ENCODE measurements around the gene KCNK17. TPM values are rescaled to one million over a fixed set of nuclear protein-coding genes. Genes with fewer than 3 reads are reported as not detected.

Gene KCNK17
- total and polyA plus RNA-seq, 8 donors: 0.84 to 44.0 (median 1.1) TPM

DNA sequence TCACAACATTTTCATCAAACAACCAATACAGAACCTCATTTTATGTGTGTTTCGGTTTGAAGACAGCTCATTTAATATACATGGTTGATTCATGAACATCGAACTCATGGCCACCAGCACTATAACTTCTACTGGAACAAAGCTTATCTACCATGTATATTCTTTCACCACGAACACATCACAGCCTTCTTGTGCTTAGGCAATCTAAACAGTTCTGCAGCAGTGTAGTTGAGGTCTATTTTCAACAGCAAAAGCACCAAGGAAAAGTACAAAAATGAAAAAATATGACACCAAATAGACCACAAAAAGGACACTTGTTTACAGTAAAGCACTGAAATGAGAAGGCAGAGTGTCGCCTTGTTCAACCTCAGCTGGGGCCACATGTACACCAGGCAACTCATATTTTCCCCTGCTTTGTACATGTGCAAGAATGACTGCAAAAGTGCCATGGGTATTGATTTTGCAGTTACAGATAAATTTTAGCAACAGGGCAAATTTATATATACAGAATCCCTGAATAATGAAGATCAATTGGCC is 59.2 kb downstream of the KCNK17 start:
- Histone ChIP-seq H3K27me3 (no peaks in the 10 kb centered on the region), H3K4me1 (no peaks in the 10 kb centered on the region), H3K4me3 (no peak overlapping the region), H3K9me3 (no peaks in the 10 kb centered on the region), H3K27ac (no peak overlapping the region), H3K36me3 (no peaks in the 10 kb centered on the region)
- DNase-seq (no peak), FAIRE-seq (no peak), ATAC-seq (no peak)
- 87 to 89% methylated on average over 4 of the region's 4 CpGs for WGBS, 2 donors
- intact Hi-C loops (cut with DNase I): no loop called here
- TF ChIP-seq, protein P1, sequence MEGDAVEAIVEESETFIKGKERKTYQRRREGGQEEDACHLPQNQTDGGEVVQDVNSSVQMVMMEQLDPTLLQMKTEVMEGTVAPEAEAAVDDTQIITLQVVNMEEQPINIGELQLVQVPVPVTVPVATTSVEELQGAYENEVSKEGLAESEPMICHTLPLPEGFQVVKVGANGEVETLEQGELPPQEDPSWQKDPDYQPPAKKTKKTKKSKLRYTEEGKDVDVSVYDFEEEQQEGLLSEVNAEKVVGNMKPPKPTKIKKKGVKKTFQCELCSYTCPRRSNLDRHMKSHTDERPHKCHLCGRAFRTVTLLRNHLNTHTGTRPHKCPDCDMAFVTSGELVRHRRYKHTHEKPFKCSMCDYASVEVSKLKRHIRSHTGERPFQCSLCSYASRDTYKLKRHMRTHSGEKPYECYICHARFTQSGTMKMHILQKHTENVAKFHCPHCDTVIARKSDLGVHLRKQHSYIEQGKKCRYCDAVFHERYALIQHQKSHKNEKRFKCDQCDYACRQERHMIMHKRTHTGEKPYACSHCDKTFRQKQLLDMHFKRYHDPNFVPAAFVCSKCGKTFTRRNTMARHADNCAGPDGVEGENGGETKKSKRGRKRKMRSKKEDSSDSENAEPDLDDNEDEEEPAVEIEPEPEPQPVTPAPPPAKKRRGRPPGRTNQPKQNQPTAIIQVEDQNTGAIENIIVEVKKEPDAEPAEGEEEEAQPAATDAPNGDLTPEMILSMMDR (IDR thresholded peaks at IDR 0.05): no peak

DNA sequence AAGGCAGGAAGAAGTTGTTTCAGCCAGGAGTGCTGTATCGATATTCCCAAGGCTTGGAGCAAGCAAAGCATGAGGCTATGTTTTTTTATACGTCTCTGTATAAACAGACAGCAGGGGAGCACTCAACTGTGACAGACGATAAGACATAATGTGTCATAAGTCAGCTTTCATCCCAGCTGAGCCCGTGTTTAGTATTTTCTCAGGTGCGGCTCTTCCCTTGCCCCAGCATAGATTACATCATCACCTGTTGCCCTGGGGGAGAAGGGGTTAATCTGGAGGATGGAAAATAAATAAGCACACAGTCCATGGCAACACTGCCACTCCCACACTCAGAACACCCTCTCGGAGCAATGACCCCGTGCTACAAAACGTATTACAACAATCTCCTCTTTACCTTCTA is 62.8 kb downstream of the KCNK17 start:
- H3K4me1 ChIP-seq: no peaks in the 10 kb centered on the region
- no peaks in the 10 kb centered on the region for H3K9me3 ChIP-seq
- no peak for FAIRE-seq
- TF ChIP-seq, protein P1 (IDR thresholded peaks at IDR 0.05): no peak
- WGBS, 2 donors: 18 to 22% methylated on average over 8 of the region's 8 CpGs
- no peaks in the 10 kb centered on the region for H3K36me3 ChIP-seq
- no peak overlapping the region for H3K4me3 ChIP-seq
- DNase-seq: no peak
- peak in 3 of 4 donors; percentile 56 to 87 (median 82) for ATAC-seq
- H3K27ac ChIP-seq: no peak overlapping the region
- no peaks in the 10 kb centered on the region for H3K27me3 ChIP-seq
- intact Hi-C loops (cut with DNase I): no loop called here

DNA sequence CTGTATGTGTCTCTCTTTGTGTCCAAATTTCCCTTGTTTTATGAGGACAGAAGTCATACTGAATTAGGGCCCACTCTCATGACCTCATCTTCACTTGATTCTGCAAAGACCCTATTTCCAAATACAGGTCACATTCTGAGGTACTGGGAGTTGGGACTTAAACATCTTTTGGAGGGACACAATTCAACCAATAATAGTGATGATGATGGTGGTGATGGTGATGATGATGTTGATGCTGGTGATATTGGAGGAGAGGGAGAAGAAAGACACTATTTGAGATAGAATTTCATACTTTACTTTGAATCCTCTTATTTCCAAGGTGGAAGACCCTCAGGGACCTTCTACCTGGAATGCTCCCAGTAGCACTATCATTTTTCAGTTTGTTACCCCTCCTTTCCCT is 63.7 kb downstream of the KCNK17 start:
- H3K4me1 ChIP-seq: no peaks in the 10 kb centered on the region
- H3K9me3 ChIP-seq: no peaks in the 10 kb centered on the region
- FAIRE-seq (no peak), ATAC-seq (no peak), DNase-seq (no peak)
- H3K36me3 ChIP-seq: no peaks in the 10 kb centered on the region
- intact Hi-C loops (cut with DNase I): no loop called here
- H3K27ac ChIP-seq: no peak overlapping the region
- no peaks in the 10 kb centered on the region for H3K27me3 ChIP-seq
- no peak overlapping the region for H3K4me3 ChIP-seq
- TF ChIP-seq, protein P1 (IDR thresholded peaks at IDR 0.05): no peak

DNA sequence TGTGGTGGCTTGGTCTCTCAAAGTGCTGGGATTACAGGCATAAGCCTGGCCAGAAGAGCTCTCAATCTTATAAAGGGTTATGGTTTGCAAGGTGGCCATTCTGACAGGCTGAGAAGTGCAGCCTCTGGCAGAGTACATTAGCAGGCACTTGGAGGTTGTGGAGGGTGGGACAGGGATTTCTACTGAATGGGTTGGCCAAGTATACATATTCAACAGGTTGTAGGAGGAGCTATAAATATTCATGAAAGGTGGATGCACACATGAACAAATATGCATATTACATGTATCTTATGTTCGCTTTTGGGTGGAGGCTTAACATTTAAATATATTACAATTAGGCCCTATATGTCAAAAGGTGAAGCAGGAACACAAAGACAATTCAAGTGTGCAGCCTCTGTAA is 64.9 kb downstream of the KCNK17 start:
- H3K27ac ChIP-seq: no peak overlapping the region
- no peaks in the 10 kb centered on the region for H3K4me1 ChIP-seq
- no peaks in the 10 kb centered on the region for H3K9me3 ChIP-seq
- ATAC-seq (no peak), FAIRE-seq (no peak), DNase-seq (no peak)
- H3K27me3 ChIP-seq: no peaks in the 10 kb centered on the region
- H3K36me3 ChIP-seq: no peaks in the 10 kb centered on the region
- TF ChIP-seq, protein P1 (IDR thresholded peaks at IDR 0.05): no peak
- WGBS, 2 donors: 86 to 97% methylated on average over 1 of the region's 1 CpG
- intact Hi-C loops (cut with DNase I): no loop called here
- H3K4me3 ChIP-seq: no peak overlapping the region

Other genes with a start within 250 kb of the KCNK17 start
- gene SAYSD1, start 199.2 kb downstream of the KCNK17 start, total RNA-seq: 10 to 100 TPM in 1 of 6 donors, 1 to 10 TPM in 5; 5.8 to 10.0 (median 7.5) TPM
- gene SAYSD1, start 199.2 kb downstream of the KCNK17 start, polyA plus RNA-seq: 10 to 100 TPM in 1 of 2 donors, 1 to 10 TPM in 1; 10.0 to 12.4 TPM
- 10 to 100 TPM; 10.8 to 32.4 (median 18.7) TPM for gene KCNK5, start 84.9 kb downstream of the KCNK17 start, total RNA-seq
- 10 to 100 TPM; 20.5 to 30.8 TPM for gene KCNK5, start 84.9 kb downstream of the KCNK17 start, polyA plus RNA-seq
- gene KCNK16, start 8.3 kb upstream of the KCNK17 start, total RNA-seq: 10 to 100 TPM in 1 of 6 donors, 1 to 10 TPM in 5; 1.7 to 12.7 (median 4.3) TPM
- gene KCNK16, start 8.3 kb upstream of the KCNK17 start, polyA plus RNA-seq: 100 to 1,000 TPM in 1 of 2 donors, 10 to 100 TPM in 1; 18.7 to 121 TPM

All from pancreas (tissue), 10 donors.